Adrenal gland (tissue), 5 donors: ENCODE data around the gene CCDC90B.

Source experiments
- CTCF ChIP-seq, 6 experiments: fragments of 450-650 bp in 4 of 6; fragments of 200-600 bp in 2 of 6; sonication (generic) in 1 of 6; IDR thresholded peaks; 1 replicate in 5 of 6; 2 replicates in 1 of 6; pipeline versions ENCODE4 v1.5.1 to v1.8.0; 2016 to 2021; ENCODE audit warnings: antibody characterized with exemption in 6 of 6, mild to moderate bottlenecking in 2 of 6, moderate library complexity in 1 of 6
- POLR2A ChIP-seq, 2 donors: fragments of 450-650 bp; IDR thresholded peaks; one replicate each; pipeline ENCODE4 v1.6.1; 2017; ENCODE audit warnings: antibody characterized with exemption in 2 of 2, mild to moderate bottlenecking in 2 of 2, moderate library complexity in 1 of 2
- donor health status: DM: no; HTN: no; CAD: no.

DNA sequence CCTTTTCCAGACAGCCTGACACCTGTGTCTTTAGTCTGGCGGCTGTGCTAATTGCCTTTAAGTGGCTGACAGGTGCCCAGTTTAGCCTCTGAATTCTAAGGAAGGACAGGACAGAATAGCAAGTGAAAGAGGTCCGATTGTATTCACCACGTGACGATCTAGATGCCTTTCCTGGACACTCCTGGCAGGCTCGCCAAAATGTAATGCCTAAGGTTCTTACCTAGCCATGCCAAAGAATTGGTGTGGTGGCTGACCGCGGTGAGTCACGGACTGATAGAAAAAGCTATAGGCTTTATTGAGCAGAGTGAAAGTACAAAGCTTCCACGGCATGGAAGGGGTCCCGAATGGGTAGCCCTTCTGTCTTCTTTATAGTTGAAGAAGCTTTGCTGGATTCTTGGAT lies 65.9 kb downstream of the CCDC90B start:
- TF ChIP-seq CTCF (IDR thresholded peaks at IDR 0.05) (no peak), POLR2A (IDR thresholded peaks at IDR 0.05) (no peak)
